Adipose tissue (tissue), 3 donors: ENCODE data around the gene CCNG1. TPM values are rescaled to one million over a fixed set of nuclear protein-coding genes. Genes with fewer than 3 reads are reported as not detected.
"Not testable (repeated sequence)": the region's sequence is repeated elsewhere in the genome, so short reads cannot be mapped to it uniquely, and the experiment has no call there.

Source experiments
- H3K27ac ChIP-seq: one replicate; pipeline ENCODE4 v1.5.1; 2013; ENCODE audit warnings: low read depth, low read length
- WGBS, 3 donors: extraction: QIAGEN DNeasy Blood & Tissue Kit; methylation state at CpG; one replicate each; pipeline ENCODE4 v1.1.7; 2013; 5-methylcytosine and 5-hydroxymethylcytosine counted together
- polyA plus RNA-seq, 3 donors: library from polyadenylated mRNA; stranded (reverse); fragments of 200-250 nt; gene quantifications; one replicate each; pipeline ENCODE4 v1.2.3, GENCODE V29; 2013
- donor health status: healthy with polysubstance abuse.
- donor health status: Bipolar disorder and iron deficiency.
- donor health status: healthy.

The CCNG1 gene
- polyA plus RNA-seq = 100 to 1,000 TPM in 1 of 3 donors, 10 to 100 TPM in 2; 48.9 to 124 (median 89.2) TPM

GRCh38 chr5:163437309-163438182 lies at the start of gene CCNG1:
Gene CCNG1, plus strand, starts transcription at chr5:163437595. Its CDS starts 1,662 bp downstream, at chr5:163439257.
- 0 to 1% (median 0%) methylated on average over 49 to 51 of the region's 51 CpGs for WGBS, 3 donors
- H3K27ac ChIP-seq = no peak within 1 kb of the TSS

- no peak overlapping the region for H3K27ac ChIP-seq
- WGBS, 3 donors = 94 to 96% (median 96%) methylated on average over 2 of the region's 2 CpGs
These were observed 41.6 kb upstream of the CCNG1 start for GRCh38 chr5:163395792-163396191.

- WGBS, 3 donors = 70 to 88% (median 79%) methylated on average over 9 of the region's 9 CpGs
- not testable (repeated sequence) for H3K27ac ChIP-seq
These were observed 40.5 kb upstream of the CCNG1 start for GRCh38 chr5:163396818-163397340.

- H3K27ac ChIP-seq = no peak overlapping the region
These were observed 40.0 kb upstream of the CCNG1 start for GRCh38 chr5:163397354-163397753.

- 70 to 84% (median 73%) methylated on average over 4 of the region's 4 CpGs for WGBS, 3 donors
These were observed 37.5 kb upstream of the CCNG1 start for GRCh38 chr5:163399923-163400322.

GRCh38 chr5:163401271-163401670 lies 36.1 kb upstream of the CCNG1 start:
- WGBS, 3 donors = 73 to 79% (median 74%) methylated on average over 4 of the region's 4 CpGs
- H3K27ac ChIP-seq = no peak overlapping the region

More at GRCh38 chr5:163399923-163400322, 37.5 kb upstream of the CCNG1 start:
- no peak overlapping the region for H3K27ac ChIP-seq

GRCh38 chr5:163402007-163402406 lies 35.4 kb upstream of the CCNG1 start:
- no peak overlapping the region for H3K27ac ChIP-seq
- 70 to 87% (median 86%) methylated on average over 2 of the region's 2 CpGs for WGBS, 3 donors

GRCh38 chr5:163404364-163405173 lies 32.8 kb upstream of the CCNG1 start:
- WGBS, 3 donors = 45 to 75% (median 69%) methylated on average over 10 of the region's 10 CpGs

GRCh38 chr5:163407034-163407655 lies 30.2 kb upstream of the CCNG1 start:
- WGBS, 3 donors = 15 to 34% (median 32%) methylated on average over 2 of the region's 2 CpGs
- H3K27ac ChIP-seq = no peak overlapping the region

More at GRCh38 chr5:163404364-163405173, 32.8 kb upstream of the CCNG1 start:
- no peak overlapping the region for H3K27ac ChIP-seq

GRCh38 chr5:163408311-163408923 lies 29.0 kb upstream of the CCNG1 start:
- 6 to 11% (median 6%) methylated on average over 9 of the region's 9 CpGs for WGBS, 3 donors
- no peak overlapping the region for H3K27ac ChIP-seq

- 66 to 76% (median 75%) methylated on average over 6 of the region's 6 CpGs for WGBS, 3 donors
These were observed 28.0 kb upstream of the CCNG1 start for GRCh38 chr5:163409384-163409783.

GRCh38 chr5:163410505-163410904 lies 26.9 kb upstream of the CCNG1 start:
- 60 to 75% (median 75%) methylated on average over 2 of the region's 2 CpGs for WGBS, 3 donors
- no peak overlapping the region for H3K27ac ChIP-seq

More at GRCh38 chr5:163409384-163409783, 28.0 kb upstream of the CCNG1 start:
- H3K27ac ChIP-seq = no peak overlapping the region

GRCh38 chr5:163415673-163416072 lies 21.7 kb upstream of the CCNG1 start:
- H3K27ac ChIP-seq = not testable (repeated sequence)
- WGBS, 3 donors = 18 to 29% (median 24%) methylated on average over 15 of the region's 15 CpGs

- WGBS, 3 donors = 88 to 100% (median 95%) methylated on average over 1 of the region's 1 CpG
- no peak overlapping the region for H3K27ac ChIP-seq
These were observed 12.6 kb upstream of the CCNG1 start for GRCh38 chr5:163424836-163425235.

GRCh38 chr5:163426128-163426527 lies 11.3 kb upstream of the CCNG1 start:
- H3K27ac ChIP-seq = not testable (repeated sequence)
- WGBS, 3 donors = 29 to 59% (median 37%) methylated on average over 4 of the region's 4 CpGs

- no peak overlapping the region for H3K27ac ChIP-seq
- WGBS, 3 donors = 59 to 88% (median 84%) methylated on average over 1 of the region's 1 CpG
These were observed 4.9 kb upstream of the CCNG1 start for GRCh38 chr5:163432544-163432943.

- WGBS, 3 donors = 21 to 51% (median 50%) methylated on average over 5 of the region's 5 CpGs
- no peak overlapping the region for H3K27ac ChIP-seq
These were observed 4.1 kb upstream of the CCNG1 start for GRCh38 chr5:163433271-163433670.

GRCh38 chr5:163434401-163434866 lies 3.0 kb upstream of the CCNG1 start:
- WGBS, 3 donors = 11 to 53% (median 51%) methylated on average over 3 of the region's 3 CpGs
- no peak overlapping the region for H3K27ac ChIP-seq
